HG03354 (cell line): Measurements from ENCODE around the gene PSMD13.
"Not testable (repeated sequence)": the region's sequence is repeated elsewhere in the genome, so short reads cannot be mapped to it uniquely, and the experiment has no call there.

ENCODE experiments used
- ATAC-seq: cut with Tn5 transposase; IDR thresholded peaks from one replicate; pipeline ENCODE4 v1.9.1; 2021; ENCODE audit warnings: mild to moderate bottlenecking; ENCODE audit not compliant: unreplicated experiment, poor library complexity, severe bottlenecking

Gene PSMD13

GRCh38 chr11:238346-238745 is 1.6 kb downstream of the PSMD13 start:
- ATAC-seq, result not testable (repeated sequence)

DNA sequence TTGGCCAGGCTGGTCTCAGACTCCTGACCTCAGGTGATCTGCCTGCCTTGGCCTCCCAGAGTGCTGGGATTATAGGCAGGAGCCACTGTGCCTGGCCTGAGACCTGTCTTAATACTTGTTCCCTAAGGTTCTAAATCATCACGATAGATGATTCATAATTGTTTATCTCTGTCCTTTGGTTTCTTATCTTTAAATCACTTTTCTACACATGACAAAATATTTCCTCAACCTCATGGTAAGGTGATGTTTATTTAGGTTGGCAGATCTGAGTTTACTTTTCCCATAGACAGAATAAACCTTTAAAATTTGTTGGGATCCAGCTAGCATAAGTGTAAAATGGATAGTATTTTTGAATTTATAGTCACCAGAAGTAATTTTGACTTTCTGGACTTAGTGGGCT is 3.5 kb downstream of the PSMD13 start:
- no peak for ATAC-seq

- ATAC-seq, result no peak
Observed at GRCh38 chr11:241634-242033, 4.9 kb downstream of the PSMD13 start.

DNA sequence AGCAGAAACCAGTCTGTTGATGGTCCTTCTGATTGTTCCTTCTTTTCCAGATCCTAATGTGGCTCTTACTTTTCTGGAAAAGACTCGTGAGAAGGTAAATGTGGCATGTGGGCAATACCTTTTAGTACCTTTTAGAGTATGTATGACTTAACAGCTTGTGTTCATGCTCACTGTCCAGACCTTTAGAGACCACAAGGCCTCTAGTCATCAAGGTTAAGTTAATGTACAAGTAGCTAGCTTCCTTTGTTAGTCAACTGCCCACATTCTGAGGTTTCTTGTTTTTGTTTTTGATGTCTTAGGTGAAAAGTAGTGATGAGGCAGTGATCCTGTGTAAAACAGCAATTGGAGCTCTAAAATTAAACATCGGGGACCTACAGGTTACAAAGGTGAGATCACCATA is 7.6 kb downstream of the PSMD13 start:
- ATAC-seq, result no peak

DNA sequence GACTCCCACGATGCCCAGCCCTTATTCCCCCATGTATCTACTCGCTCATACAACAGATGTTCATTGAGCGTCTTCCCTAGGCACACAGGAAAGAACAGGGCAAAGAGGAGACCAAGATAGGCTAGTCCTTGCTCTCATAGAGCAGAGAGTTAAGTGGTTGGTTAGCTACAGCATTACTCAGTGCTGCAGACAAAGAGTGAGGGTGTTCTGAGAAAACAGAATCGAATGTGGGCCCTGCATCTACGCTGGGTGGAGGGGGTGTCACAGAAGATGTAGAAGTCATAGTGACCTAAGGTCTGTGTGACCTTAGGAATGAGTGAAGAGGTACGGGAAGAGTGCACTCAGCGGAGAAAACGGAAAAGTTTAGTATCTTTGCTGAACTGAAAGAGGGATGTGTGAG is 12.3 kb downstream of the PSMD13 start:
- no peak for ATAC-seq

DNA sequence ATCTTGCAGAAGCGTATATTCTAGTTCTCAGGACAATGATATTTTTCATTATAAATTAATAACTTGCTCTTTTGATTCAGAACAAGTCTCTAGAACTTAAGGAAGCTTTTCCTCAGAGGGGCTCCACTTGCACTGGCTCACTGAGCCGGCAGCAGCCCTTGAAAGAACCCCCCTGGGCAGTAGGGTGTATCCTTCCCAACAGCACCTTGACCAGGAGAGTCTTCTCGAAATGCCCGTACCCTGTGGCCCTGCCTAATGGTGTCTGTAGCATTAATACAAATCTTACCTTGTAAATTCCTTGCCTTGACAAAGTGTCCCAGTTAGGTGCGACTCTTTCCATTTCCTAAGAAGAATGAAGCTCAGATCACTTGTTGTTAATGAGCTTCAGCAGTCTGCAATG is 13.5 kb downstream of the PSMD13 start:
- ATAC-seq, result no peak

DNA sequence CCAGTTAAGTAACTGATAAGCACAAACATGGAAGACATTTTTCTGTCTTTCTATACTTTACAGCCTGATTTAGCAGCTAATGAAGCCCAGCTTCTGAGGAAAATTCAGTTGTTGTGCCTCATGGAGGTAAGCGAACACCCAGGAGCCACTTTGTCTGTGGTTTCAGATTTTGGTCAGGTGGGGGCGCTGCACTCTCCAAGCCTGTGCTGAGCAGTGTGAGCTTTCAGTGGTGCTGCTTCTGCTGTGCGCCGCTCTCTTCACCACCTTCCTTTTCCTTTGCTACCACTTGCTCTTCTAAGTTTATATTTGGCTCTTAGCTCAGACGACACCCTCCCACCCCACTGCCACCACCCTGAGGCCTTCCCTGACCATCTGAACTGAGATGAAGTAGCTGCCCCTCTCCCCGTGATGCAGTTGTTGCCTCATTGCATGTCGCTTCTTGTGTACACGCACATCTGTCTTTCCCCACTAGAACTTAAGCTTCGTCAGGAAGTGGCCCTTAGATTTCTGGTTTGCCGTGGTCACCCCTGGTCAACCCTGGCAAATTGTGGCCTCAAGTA is 14.0 kb downstream of the PSMD13 start:
- ATAC-seq, result no peak

DNA sequence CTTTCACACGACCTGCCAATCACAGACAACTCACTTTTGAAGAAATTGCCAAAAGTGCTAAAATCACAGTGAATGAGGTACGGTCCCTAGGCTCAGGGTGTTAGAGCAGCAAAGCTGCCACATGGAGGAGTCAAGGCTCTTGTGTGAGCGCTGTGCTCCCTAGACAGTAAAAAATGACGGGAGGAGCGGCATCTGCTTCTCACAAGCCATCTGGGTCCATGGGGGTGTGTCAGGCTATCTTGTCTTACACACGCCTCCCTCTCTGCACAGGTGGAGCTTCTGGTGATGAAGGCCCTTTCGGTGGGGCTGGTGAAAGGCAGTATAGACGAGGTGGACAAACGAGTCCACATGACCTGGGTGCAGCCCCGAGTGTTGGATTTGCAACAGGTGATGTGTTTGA is 14.8 kb downstream of the PSMD13 start:
- ATAC-seq, result no peak

GRCh38 chr11:252666-253065 is 15.9 kb downstream of the PSMD13 start:
- ATAC-seq, result no peak

DNA sequence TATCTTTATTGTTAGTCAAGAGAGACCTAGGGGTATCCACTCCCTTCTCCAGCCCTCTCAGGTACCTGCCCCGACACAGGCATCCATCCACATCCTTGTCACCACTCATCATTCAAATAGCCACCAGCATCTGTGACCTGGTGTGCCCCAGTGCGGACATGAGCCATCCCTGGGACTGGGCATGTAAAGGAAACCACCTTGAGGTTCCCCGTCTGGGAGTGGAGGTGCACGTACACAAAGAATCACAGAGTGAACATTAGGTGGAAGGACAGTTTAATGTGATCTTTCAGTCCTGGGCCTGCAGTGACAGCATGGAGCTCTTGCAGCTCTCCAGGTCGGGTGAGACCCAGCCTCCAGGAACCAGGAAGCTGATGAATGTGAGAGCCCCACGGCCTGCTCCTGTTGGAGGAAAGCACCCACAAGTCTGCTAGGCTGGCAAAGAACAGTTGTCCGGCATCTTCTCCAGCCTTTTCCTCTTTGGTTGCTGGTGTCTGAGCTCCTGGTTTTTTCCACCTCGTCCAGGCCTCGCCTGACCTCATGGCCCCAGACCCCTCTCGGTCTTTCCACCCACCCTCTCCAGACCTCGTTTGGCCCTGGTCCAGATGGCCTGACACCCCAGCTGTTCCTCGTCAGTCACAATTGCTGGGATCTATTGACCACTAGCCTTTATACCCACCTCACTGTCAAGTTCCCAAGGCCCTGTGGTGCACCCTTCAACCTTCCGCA is 16.5 kb downstream of the PSMD13 start:
- no peak for ATAC-seq

- no peak for ATAC-seq
Observed at GRCh38 chr11:253886-254270, 17.1 kb downstream of the PSMD13 start.

GRCh38 chr11:255176-255575 is 18.4 kb downstream of the PSMD13 start:
- ATAC-seq, result no peak

DNA sequence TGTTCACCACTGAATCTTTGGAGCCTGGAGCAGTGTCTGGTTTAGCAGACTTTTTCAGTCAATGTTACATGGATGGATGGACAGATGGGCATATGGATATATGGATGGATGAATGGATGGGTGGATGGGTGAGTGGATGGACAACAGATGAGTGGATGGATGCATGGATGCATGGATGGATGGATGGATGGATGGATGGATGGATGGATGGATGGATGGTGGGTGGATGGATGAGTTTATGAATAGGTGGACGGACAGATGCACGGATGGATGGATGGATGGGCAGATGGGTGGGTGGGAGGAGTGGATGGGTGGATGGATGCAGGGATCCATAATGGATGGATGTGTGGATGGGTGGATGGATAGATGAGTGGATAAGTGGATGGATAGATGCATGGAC is 19.0 kb downstream of the PSMD13 start:
- no peak for ATAC-seq

DNA sequence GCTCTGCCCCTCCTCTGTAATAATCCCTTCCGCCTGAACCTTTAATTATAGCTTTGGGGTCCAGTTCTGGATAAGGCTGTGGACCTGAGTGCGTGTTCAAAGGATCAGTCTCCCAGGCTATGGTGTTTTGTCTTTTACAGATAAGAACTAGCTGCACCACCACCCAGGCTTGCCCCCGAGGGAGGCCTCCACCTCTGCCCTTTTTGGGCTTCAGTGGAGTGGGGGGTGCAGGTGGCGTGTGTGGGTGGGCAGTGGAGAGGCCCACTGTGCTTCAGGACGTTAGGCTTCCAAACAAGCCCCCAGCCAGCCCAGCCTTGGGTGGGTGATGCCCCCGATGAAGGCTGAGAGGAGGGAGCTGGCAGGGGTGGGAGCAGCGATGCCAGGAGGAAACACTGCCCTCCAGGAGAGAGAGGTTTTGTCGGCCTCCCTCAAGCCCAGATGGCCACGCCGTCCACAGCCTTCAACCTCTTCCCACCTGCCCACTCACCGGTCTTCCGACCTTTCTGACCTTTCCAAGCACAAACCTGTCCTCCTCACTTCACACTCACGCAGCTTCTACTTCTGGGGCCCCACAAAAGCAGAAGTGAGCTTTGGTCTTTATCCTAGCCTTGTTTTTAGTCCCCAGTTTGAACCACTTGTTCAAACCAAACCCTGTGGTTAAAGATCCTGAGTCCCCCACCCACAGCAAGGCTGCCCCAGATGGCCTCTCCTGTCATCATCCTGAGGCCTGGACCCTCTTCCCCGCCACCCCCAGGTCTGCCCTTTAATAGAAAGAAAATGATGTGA is 20.4 kb downstream of the PSMD13 start:
- ATAC-seq, result no peak

- ATAC-seq, result no peak
Observed at GRCh38 chr11:257766-258493, 21.2 kb downstream of the PSMD13 start.

GRCh38 chr11:259413-259812 is 22.6 kb downstream of the PSMD13 start:
- no peak for ATAC-seq

DNA sequence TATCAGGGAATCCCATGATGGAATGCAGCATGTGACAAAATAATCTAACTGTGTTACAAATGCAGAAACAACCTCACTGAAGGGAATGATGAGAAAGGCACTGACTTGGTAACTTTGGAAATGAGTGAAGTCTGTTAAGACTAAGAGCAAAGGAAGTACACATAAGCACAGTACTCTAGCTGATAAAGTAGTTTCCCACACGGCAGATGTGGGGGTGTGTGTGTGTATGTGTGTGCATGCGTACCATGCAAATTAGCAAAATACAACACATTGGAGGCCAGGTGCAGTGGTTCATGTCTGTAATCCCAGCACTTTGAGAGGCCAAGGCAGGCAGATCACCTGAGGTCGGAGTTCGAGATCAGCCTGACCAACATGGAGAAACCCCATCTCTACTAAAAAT is 24.8 kb downstream of the PSMD13 start:
- ATAC-seq, result no peak

- ATAC-seq, result no peak
Observed at GRCh38 chr11:266676-267439, 30.1 kb downstream of the PSMD13 start.

DNA sequence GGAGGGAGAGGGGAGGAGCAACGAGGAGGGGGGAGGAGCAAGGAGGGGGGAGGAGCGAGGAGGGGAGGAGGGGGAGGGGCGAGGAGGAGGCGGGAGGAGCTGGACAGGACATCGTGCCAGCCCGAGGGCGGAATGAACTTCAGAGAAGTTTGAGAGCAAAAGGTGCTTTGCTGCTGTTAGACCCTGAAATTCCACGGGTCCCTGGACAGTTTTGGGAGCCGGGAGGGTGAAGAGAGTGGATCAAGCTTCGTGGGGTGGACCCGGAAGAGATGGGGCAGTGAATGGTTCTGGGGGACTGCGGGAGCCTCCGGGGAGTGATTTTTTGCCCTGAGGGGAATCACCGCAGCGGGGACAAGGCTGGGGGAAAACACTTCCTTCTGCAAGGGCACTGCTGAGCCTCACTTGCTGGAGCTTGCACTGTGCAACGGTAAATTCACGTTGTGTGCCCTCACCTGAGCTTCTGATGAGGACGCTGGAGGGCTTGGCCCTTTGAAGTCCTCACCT is 30.8 kb downstream of the PSMD13 start:
- no peak for ATAC-seq

GRCh38 chr11:268716-269145 is 32.0 kb downstream of the PSMD13 start:
- ATAC-seq, result peak; percentile 57
